Stimulated activated naive CD8-positive, alpha-beta T cell treated with anti-CD3 and anti-CD28 coated beads, Interleukin-15, amount 100 ng/mL, for 72 hours (primary cell): ENCODE measurements around the gene MPC2.

ENCODE experiments used
- ATAC-seq: fragments of 150-1000 bp; cut with Tn5 transposase; 2 replicates; pipeline ENCODE4 v1.10.0; 2021; ENCODE audit warnings: mild to moderate bottlenecking, moderate library complexity
- DNase-seq, 2 donors: peaks; one replicate each; pipeline ENCODE4 v3.0.0; 2021 to 2022
- H3K27ac Mint-ChIP-seq, 2 donors: one replicate each; pipeline ENCODE4 v1.8.0; 2022; ENCODE audit warnings: mild to moderate bottlenecking in 2 of 2, mixed read lengths in 2 of 2, moderate library complexity in 2 of 2
- H3K27me3 Mint-ChIP-seq: one replicate; pipeline ENCODE4 v1.8.0; 2022; ENCODE audit warnings: mixed read lengths
- H3K4me1 Mint-ChIP-seq: one replicate; pipeline ENCODE4 v1.8.0; 2022; ENCODE audit warnings: mild to moderate bottlenecking, mixed read lengths
- H3K4me3 Mint-ChIP-seq, 2 donors: one replicate each; pipeline ENCODE4 v1.8.0; 2022; ENCODE audit warnings: mild to moderate bottlenecking in 2 of 2, mixed read lengths in 2 of 2, moderate library complexity in 1 of 2
- H3K9me3 Mint-ChIP-seq, 2 donors: one replicate each; pipeline ENCODE4 v1.8.0; 2022; ENCODE audit warnings: mixed read lengths in 2 of 2

MPC2 gene

DNA sequence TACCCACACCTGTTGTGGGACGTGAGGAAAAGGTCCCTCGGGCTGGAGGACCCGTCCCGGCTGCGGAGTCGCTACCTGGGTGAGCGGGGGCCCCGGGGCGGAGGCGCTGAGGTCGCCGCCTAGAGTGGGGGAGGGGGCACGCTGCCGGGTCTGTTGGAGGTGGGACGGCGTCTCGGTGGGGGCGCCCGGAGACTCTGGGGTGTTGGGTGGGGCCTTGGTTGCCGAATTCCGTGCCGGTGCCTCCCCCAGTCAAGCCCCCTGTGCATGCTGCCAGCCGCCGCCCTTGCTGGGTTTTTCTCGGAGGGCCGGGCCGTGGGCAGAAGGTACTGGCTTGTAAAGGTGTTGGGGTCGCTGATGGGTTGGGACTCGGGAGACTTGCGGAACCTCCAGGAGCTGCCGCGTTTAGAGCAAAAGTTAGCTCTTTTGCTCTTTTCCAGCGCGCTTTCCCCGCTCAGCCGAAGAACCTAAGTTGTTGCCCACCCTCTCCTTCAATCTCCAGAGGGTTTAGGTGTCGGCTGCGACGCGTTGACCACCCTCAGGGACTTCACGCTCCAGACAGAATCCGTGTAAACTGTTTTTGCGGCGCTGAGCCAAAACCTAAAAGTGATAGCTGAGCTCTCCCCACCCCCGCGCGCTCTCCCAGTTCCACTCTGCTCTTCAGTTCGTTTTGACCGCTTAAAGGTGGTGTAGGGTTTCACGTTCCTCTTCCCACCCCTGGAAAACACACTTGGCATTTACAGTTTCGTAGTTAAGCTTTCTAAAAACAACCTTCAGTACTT lies at the start of gene MPC2:
Gene MPC2, minus strand, starts transcription at position 143 of the 779 bp plus-strand sequence. CDS start 1,231 bp downstream, outside the sequence.
- Mint-ChIP-seq H3K27me3 (no peaks in the 10 kb centered on the region), H3K4me1 (peaks cover 26% of the 10 kb centered on the region), H3K27ac (peak within 1 kb of the TSS; percentile 96 to 99), H3K4me3 (peak within 1 kb of the TSS; percentile 84 to 99), H3K9me3 (no peaks in the 10 kb centered on the region)
- DNase-seq = peak; percentile 75
- peak; percentile 41 for ATAC-seq

DNA sequence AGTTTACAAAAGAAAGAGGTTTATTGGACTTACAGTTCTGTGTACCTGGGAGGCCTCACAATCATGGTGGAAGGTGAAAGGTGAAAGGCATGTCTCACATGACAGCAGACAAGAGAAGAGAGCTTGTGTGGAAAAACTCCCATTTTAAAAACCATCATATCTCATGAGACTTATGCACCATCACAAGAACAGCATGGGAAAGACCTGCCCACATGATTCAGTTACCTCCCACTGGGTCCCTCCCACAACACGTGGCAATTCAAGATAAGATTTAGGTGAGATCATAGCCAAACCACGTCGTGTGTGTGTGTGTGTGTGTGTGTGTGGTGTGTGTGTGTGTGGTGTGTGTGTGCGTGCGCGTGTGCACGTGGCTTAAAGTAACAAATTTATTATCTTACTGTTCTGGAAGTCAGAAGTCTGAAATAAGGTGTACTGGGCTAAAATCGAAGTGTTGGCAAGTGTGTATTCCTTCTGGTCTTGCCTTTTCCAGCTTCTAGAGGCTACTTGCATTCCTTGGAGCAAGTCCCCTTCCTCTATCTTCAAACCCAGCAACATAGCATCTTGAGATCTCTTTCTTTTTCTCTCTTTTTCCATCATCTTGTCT lies 48.1 kb upstream of the MPC2 start:
- no peaks in the 10 kb centered on the region for H3K27me3 Mint-ChIP-seq
- H3K4me1 Mint-ChIP-seq = peaks cover 16% of the 10 kb centered on the region
- no peaks in the 10 kb centered on the region for H3K9me3 Mint-ChIP-seq
- H3K27ac Mint-ChIP-seq = peak overlapping the region in 1 of 2 donors; percentile 42
- ATAC-seq = no peak
- no peak for DNase-seq
- no peak overlapping the region for H3K4me3 Mint-ChIP-seq

DNA sequence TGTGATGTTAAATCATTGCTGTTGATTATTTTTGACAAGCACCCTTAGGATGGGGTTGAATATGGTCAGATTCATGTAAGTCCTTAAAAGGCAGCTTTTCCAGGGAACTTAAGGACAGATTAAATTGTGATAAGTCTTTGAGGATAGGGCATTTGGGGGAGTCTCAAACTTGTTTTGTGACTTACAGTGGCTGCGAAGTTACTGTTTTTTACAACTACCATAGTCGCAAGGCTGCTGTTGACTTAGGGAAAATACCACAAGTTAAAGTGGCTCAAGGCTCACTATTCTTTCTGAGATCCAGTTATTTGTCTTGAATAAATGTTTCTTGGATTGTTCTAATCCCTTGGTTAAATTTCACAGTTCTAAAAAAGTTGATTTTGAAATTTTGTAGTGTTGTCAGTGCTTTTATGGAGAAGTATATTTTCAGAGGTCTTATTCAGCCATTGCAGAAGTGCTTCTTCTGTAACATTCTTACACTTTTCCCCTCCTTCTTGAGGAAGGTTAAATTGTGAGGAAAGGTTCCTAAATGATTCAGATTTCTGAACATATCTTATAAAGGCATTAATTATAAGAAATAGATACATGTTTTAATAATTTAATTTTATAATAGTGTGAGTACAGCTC lies 47.0 kb upstream of the MPC2 start:
- Mint-ChIP-seq H3K27me3 (no peaks in the 10 kb centered on the region), H3K9me3 (no peaks in the 10 kb centered on the region), H3K27ac (no peak overlapping the region), H3K4me3 (no peak overlapping the region), H3K4me1 (peaks cover 16% of the 10 kb centered on the region)
- DNase-seq (no peak), ATAC-seq (no peak)

DNA sequence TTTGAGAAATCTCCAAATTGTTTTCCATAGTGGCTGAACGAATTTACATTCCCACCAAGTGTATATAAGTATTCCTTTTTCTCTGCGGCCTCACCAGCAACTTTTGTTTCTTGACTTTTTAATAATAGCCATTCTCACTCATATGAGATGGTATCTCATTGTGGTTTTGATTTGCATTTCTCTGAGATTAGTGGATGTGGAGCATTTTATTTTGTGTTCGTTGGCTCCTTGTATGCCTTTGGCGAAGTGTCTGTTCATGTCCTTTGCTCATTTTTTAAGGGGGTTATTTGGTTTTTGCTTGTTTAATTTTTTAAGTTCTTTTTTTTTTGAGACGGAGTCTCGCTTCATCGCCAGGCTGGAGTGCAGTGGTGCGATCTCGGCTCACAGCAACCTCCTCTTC lies 45.1 kb upstream of the MPC2 start:
- Mint-ChIP-seq H3K4me1 (peaks cover 16% of the 10 kb centered on the region), H3K4me3 (no peak overlapping the region), H3K27ac (no peak overlapping the region), H3K27me3 (no peaks in the 10 kb centered on the region), H3K9me3 (peaks cover 0 to 4% of the 10 kb centered on the region in 2 donors)
- DNase-seq (no peak), ATAC-seq (no peak)

DNA sequence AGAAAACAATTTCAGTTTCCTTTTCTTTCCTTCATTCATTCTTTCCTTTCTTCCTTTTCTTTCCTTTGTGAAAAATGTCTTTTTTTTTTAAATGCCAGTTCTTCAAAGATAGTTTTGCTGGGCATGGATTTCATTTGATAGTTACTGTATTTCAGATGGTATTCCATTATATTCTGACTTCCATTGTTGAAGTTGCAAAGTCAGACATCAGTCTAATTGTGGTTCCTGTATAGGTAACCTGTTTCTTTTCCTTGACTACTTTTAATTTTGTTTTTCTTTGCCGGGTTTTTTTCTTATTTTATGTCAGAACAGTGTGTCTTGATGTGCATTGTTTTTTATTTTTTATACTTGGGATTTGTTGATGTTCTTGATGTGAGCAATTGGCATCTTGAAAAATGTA lies 40.4 kb upstream of the MPC2 start:
- ATAC-seq = no peak
- Mint-ChIP-seq H3K27ac (no peak overlapping the region), H3K4me1 (peaks cover 6% of the 10 kb centered on the region), H3K27me3 (no peaks in the 10 kb centered on the region), H3K4me3 (no peak overlapping the region), H3K9me3 (peaks cover 0 to 4% of the 10 kb centered on the region in 2 donors)
- DNase-seq = no peak

DNA sequence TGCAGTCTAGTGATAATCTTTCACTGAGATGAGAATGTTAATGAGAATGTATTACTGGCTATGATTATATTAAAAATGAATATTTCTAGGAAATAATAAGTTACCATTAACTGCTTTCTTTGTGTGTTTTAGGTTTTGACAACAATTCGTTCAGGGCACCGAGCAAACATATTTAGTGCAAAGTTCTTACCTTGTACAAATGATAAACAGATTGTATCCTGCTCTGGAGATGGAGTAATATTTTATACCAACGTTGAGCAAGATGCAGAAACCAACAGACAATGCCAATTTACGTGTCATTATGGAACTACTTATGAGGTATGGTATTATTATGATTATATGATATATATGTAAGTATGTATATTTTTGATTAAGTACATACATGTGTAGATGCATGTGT lies 37.8 kb upstream of the MPC2 start:
- no peak overlapping the region for H3K4me3 Mint-ChIP-seq
- no peak for ATAC-seq
- H3K27ac Mint-ChIP-seq = no peak overlapping the region
- DNase-seq = no peak
- peaks cover 0 to 4% of the 10 kb centered on the region in 2 donors for H3K9me3 Mint-ChIP-seq
- H3K27me3 Mint-ChIP-seq = no peaks in the 10 kb centered on the region
- no peaks in the 10 kb centered on the region for H3K4me1 Mint-ChIP-seq

DNA sequence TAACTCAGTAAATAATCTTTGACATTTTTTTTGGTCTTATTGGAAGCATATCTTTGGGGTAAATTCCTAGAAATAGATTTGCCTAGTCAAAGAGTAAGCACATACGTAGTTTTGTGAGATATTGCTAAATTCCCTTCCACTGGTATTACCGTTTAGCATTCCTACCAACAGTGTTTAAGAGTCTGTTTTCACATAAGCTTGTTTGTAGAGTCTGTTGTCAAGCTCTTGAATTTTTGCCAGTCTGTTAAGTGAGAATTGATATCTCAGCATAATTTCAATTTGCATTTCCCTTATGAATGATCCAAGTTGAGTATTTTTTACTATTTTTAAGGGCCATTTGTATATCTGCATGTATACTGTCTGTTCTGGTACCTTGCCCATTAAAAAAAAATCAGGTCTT lies 37.0 kb upstream of the MPC2 start:
- ATAC-seq = no peak
- H3K4me3 Mint-ChIP-seq = no peak overlapping the region
- H3K4me1 Mint-ChIP-seq = no peaks in the 10 kb centered on the region

DNA sequence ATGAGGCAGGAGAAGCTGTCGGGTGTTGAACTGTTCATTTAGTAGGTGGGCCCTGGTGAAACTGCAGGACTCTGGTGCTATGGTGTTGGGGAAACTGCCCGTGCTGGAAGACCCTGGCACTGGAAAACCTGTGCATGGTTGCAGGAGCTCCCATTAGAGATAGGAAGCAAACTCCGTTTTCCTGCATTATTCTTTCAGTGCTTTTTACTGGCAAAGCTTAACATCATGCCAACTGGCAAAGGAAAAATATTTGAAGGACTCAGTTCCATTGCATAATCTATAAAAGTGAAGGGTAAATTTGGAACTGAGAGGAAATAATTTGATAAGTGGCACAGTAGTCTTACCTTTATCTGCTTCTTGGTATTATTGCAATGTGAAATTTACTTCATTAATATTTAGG lies 31.7 kb upstream of the MPC2 start:
- H3K27me3 Mint-ChIP-seq = no peaks in the 10 kb centered on the region
- H3K4me3 Mint-ChIP-seq = no peak overlapping the region
- H3K27ac Mint-ChIP-seq = no peak overlapping the region
- ATAC-seq = no peak
- H3K4me1 Mint-ChIP-seq = peaks cover 5% of the 10 kb centered on the region
- no peaks in the 10 kb centered on the region for H3K9me3 Mint-ChIP-seq
- no peak for DNase-seq

More for the DNA sequence above, 37.0 kb upstream of the MPC2 start:
- DNase-seq = no peak
- H3K27ac Mint-ChIP-seq = no peak overlapping the region
- H3K27me3 Mint-ChIP-seq = no peaks in the 10 kb centered on the region
- peaks cover 0 to 4% of the 10 kb centered on the region in 2 donors for H3K9me3 Mint-ChIP-seq

DNA sequence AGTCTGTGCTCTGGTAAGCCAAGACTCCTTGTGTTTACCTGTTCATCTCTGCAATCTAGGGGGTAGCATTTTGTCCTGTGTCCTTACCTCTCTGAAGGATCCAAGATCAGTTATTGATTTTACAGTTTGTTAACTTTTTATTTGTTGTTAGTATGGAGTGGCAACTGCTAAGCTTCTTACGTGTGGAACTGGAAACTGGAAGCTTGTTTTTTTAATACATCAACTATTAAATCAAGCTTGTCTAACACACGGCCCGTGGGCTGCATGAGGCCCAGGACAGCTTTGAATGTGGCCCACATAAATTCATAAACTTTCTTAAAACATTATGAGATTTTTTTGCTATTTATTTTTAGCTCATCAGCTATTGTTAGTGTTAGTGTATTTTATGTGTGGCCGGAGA lies 29.2 kb upstream of the MPC2 start:
- Mint-ChIP-seq H3K27ac (no peak overlapping the region), H3K4me3 (no peak overlapping the region), H3K27me3 (no peaks in the 10 kb centered on the region), H3K9me3 (no peaks in the 10 kb centered on the region), H3K4me1 (peaks cover 10% of the 10 kb centered on the region)
- ATAC-seq (no peak), DNase-seq (no peak)

DNA sequence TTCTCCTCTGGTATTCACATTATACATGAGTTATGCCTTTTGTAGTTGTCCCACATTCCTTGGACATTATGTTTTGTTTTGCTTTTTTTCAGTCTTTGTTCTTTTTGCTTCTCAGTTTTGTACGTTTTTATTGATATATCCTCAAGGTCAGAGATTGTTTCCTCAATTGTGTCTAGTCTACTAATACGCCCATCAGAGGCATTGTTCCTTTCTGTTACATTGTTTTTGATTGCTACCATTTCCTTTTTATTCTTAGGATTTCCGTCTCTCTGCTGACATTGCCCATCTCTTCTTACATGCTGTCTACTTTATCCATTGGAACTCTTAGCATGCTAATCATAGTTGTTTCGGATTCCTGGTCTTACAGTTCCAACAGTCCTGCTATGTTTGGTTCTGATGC lies 27.8 kb upstream of the MPC2 start:
- Mint-ChIP-seq H3K4me1 (peaks cover 10% of the 10 kb centered on the region), H3K4me3 (no peak overlapping the region), H3K27me3 (no peaks in the 10 kb centered on the region), H3K9me3 (no peaks in the 10 kb centered on the region), H3K27ac (no peak overlapping the region)
- DNase-seq (no peak), ATAC-seq (no peak)

DNA sequence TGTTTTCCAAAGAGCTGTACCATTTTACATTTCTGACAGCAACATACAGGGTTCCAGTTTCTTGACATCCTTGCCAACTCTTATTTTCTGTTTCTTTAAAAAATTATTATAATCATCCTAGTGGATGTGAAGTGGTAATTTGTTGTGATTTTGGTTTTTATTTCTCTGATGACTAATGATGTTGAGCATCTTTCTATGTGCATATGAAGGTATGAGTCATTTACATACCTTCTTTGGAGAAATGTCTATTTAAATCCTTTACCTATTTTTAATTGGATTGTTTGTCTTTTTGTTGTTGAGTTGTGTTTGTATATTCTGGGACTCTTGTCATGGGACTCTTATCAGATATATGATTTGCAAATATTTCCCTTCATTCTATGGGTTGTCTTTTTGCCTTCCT lies 20.8 kb upstream of the MPC2 start:
- Mint-ChIP-seq H3K27ac (no peak overlapping the region), H3K9me3 (no peaks in the 10 kb centered on the region), H3K27me3 (no peaks in the 10 kb centered on the region), H3K4me3 (no peak overlapping the region), H3K4me1 (peaks cover 10% of the 10 kb centered on the region)
- DNase-seq = no peak
- no peak for ATAC-seq

DNA sequence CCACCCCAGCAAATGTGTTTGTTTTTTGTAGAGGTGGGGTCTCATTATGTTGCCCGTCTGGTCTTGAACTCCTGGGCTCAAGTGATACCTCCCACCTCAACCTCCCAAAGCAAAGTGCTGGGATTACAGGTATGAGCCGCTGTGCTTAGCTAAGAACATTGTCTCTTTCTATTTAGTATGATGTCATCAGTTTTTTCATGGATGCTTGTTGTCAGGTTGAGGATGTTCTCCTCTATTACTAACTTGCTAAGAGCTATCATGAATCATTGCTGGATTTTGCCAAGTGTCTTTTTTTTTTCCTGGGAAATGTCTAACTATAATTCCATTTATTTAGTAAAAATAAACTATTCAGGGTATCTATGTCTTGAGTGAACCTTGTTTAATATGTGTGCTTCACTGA lies 19.0 kb upstream of the MPC2 start:
- Mint-ChIP-seq H3K4me3 (no peak overlapping the region), H3K9me3 (no peaks in the 10 kb centered on the region), H3K27ac (no peak overlapping the region), H3K4me1 (peaks cover 10% of the 10 kb centered on the region), H3K27me3 (no peaks in the 10 kb centered on the region)
- no peak for DNase-seq
- no peak for ATAC-seq

DNA sequence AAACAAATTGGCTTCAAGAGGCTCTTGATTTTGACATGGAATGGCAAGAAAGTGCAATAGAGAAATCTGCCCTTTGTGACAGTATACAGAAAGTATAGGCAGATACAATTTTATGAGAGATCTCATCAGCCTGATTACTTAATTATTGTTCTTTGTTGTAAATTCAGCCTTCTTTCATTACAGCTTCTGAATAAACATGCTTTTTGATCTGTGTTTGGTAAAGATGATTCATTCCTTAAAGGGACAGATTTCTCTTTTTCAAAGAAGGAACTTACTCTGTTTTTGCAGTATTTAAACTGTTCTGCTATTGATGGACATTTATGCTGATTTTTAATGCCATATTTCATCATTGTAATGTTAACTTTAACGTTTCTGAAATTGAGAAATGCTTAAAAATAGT lies 13.7 kb upstream of the MPC2 start:
- peaks cover 27% of the 10 kb centered on the region for H3K4me1 Mint-ChIP-seq
- ATAC-seq (no peak), DNase-seq (no peak)
- H3K9me3 Mint-ChIP-seq = no peaks in the 10 kb centered on the region
- no peak overlapping the region for H3K4me3 Mint-ChIP-seq
- no peaks in the 10 kb centered on the region for H3K27me3 Mint-ChIP-seq
- no peak overlapping the region for H3K27ac Mint-ChIP-seq

DNA sequence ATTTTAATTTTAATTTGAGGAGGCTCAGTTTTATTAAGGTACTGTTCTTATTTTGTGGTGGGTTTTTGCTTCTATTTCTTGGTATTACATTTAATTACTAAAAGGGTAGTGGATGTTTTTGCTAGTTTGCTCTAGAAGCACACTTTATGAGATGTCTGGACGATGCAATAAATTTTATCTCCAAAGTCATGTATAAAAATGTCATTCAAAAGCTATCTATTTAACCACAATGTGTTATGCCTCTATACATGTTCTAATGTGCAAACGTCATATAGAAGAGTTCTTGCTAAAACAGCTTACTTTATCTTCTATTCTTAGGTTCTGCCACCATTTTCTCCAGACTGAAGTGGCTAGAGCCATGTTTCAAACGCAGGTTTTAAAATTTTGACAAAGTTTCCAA lies 12.9 kb upstream of the MPC2 start:
- ATAC-seq (no peak), DNase-seq (no peak)
- H3K9me3 Mint-ChIP-seq = no peaks in the 10 kb centered on the region
- no peak overlapping the region for H3K4me3 Mint-ChIP-seq
- H3K4me1 Mint-ChIP-seq = peaks cover 35% of the 10 kb centered on the region
- no peak overlapping the region for H3K27ac Mint-ChIP-seq
- H3K27me3 Mint-ChIP-seq = no peaks in the 10 kb centered on the region

DNA sequence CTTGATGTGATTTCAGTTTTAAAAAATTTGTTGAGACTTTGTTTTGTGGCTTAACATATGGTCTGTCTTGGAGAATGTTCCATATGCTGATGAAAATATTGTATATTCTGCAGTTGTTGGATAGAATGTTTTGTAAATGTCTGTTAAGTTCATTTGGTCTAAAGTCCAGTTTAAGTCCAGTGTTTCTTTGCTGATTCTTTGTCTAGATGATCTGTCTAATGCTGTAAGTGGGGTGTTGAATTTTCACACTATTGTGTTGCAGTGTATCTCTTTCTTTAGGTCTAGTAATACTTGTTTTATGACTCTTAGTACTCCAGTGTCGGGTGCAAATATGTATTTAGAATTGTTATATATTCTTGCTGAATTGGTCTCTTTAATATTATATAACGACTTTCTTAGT lies 10.9 kb upstream of the MPC2 start:
- ATAC-seq = no peak
- H3K4me3 Mint-ChIP-seq = peak overlapping the region in 1 of 2 donors; percentile 31
- H3K9me3 Mint-ChIP-seq = peaks cover 0 to 5% of the 10 kb centered on the region in 2 donors
- no peaks in the 10 kb centered on the region for H3K27me3 Mint-ChIP-seq
- H3K4me1 Mint-ChIP-seq = peaks cover 42% of the 10 kb centered on the region
- DNase-seq = no peak
- no peak overlapping the region for H3K27ac Mint-ChIP-seq

DNA sequence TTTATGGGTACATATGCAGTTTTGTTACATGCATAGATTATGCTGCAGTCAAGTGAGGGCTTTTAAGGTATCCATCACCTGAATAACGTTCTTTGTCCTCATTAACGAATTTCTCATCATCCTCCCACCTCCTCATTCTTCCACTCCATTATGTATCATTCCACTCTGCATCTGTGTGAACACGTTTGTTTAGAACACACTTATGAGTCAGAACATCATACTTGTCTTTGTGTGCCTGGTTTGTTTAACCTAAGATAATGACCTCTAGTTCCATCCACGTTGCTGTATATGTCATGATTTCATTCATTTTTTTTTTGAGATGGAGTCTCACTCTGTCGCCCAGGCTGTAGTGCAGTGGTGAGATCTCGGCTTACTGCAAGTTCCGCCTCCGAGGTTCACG lies 6.7 kb upstream of the MPC2 start:
- no peak overlapping the region for H3K4me3 Mint-ChIP-seq
- no peak for DNase-seq
- H3K27ac Mint-ChIP-seq = no peak overlapping the region
- H3K4me1 Mint-ChIP-seq = peaks cover 42% of the 10 kb centered on the region
- no peaks in the 10 kb centered on the region for H3K27me3 Mint-ChIP-seq
- H3K9me3 Mint-ChIP-seq = peaks cover 0 to 5% of the 10 kb centered on the region in 2 donors
- ATAC-seq = no peak
